BJ (cell line): ENCODE measurements around the gene GSK3A. TPM values are rescaled to one million over a fixed set of nuclear protein-coding genes. Genes with fewer than 3 reads are reported as not detected.

Experiments
- CTCF ChIA-PET: fragments of 350-600 bp; formaldehyde crosslinking; extraction: SDS; loops from one replicate; lab custom pipeline; 2021; ENCODE audit warnings: antibody characterized with exemption, inconsistent platforms; lab: Yijun Ruan, JAX
- POLR2A ChIA-PET: fragments of 300-600 bp; sonication (Branson Sonifier 250); formaldehyde crosslinking; extraction: SDS; loops from one replicate; lab custom pipeline; 2021; ENCODE audit warnings: antibody characterized with exemption; lab: Charles Lee
- DNase-seq: peaks from one replicate; pipeline ENCODE4 v3.0.0-alpha.2; 2011; ENCODE audit warnings: low read depth
- H3K27me3 ChIP-seq: 2 replicates; pipeline ENCODE4 v1.6.0; 2011; ENCODE audit warnings: low read length; ENCODE audit not compliant: control insufficient read depth, insufficient read depth
- H3K36me3 ChIP-seq: 2 replicates; pipeline ENCODE4 v1.5.1; 2011; ENCODE audit warnings: low read length; ENCODE audit not compliant: control insufficient read depth, insufficient read depth
- H3K4me3 ChIP-seq: 2 replicates; pipeline ENCODE4 v1.5.1; 2011; ENCODE audit warnings: low read depth, mild to moderate bottlenecking, control low read depth, low read length
- CTCF ChIP-seq: IDR thresholded peaks from 2 replicates; pipeline ENCODE4 v1.5.1; 2011; ENCODE audit warnings: low read depth, mild to moderate bottlenecking, control low read depth, inconsistent platforms, low read length, moderate library complexity; ENCODE audit not compliant: insufficient read depth
- polyA plus RNA-seq: library from polyadenylated mRNA; depleted of rRNA; stranded (reverse); fragments of >200 nt; gene quantifications from 2 replicates; pipeline ENCODE4 v1.2.3, GENCODE V29; 2011

Gene GSK3A
- polyA plus RNA-seq, 1 experiment, result 36.1 TPM

DNA sequence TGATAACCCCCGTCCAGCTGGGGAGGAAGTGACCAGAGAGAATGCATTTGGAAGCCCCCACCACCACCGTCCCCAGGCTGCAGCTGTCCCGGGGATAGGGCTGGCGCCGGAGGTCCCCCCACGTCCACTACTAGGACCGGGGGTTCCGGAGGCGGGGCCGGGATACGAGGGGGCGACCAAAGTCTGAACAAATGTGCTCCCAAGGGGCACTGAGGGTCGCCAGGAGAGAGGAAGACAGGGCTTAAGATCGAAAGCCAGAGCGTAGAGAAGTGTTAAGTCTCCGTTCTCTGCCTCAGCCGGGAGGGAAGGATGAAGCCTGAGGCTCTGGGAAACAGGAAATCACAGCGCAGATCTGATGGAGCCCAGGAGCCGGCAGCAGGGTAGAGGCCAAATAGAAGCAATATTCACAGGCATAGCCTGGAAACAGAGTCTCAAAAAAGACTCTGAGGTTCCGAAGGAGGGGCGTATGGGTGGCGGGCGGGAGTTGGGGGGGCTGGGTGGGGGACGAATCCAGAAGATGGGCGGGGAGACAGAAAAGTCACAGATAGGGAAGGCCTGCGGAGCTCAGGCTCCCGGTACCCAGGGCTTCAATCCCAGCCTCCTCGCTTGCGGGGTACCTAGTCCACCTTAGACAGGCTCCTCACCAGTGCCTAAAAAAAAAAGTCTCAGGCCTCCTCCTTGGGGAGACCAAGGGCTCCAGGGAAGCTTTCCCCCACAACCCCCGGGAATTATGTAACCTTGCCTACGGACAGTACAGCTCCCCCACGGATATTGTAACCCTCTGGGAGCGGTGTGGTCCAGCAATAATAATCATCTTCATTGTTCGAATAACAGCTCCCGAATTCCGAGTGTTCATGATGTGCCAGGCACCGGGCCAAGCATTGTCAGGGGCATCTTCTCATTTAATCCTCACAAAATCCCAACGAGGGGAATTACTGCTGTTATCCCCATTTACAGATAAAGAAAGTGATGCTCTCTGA, 13.7 kb upstream of the GSK3A start:
- TF ChIP-seq CTCF, result no peak
- no peak for DNase-seq
- ChIA-PET CTCF (interaction anchor here (0.6 to 1.9 kb wide), 6 partner anchors 10 to 148 kb away, joined by 3 to 10 read pairs (median 4); no protein-coding TSS in a partner anchor), POLR2A (interaction anchor here (0.5 kb wide), 1 partner anchor 578 kb away, joined by 5 read pairs; no protein-coding TSS in a partner anchor)
- Histone ChIP-seq H3K4me3 (peak overlapping the region; percentile 100), H3K36me3 (no peaks in the 10 kb centered on the region), H3K27me3 (no peaks in the 10 kb centered on the region)

DNA sequence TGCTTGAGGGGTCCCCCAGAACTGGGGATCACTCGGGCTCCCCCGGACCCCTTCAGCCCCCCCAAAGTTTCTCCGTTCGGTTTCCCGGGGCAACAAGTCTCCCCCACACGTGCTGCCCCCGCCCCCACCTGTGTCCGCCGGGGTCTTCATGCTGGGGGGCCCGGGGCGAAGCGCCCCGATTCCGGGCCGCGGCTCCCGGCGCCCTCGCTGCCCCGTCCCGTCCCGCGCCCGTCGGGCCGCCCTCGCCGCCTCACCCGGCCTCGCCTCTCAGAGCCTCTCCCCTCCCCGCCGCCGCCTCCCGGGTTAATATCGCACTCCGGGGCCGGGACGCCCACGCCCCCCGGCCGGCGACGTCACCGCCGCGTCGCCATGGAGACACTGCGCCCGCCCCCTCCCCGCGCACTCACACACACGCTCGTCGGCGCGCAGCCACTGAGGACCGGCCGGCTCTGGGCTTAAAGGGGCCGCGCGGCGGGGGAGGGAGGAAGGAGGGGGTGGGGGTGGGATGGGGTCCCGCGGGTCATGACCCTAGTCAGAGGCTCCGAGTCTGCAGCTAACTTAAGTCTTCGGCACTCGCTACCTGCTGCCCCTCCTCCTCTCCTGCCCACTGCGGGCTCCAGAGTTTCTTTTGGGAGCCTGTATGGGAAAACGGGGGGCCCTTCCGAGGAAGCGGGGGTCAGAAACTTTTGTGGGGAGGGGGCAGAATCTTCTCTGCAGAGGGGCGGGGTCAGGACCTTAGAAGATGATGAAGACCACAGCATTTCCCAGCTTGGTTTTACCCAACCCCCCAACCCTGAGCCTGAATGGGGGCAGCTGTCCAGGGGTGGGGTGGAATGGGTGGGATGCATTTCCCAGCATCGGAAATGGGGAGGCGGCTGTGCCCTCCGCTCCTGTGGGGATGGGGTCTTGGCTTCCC, 12.7 kb upstream of the GSK3A start, which contains the start of gene ERF:
ERF (minus strand) TSS at position 279 of the 916 bp plus-strand sequence; CDS start at position 150, 129 bp downstream.
- POLR2A ChIA-PET, result no interaction called here
- no peaks in the 10 kb centered on the region for H3K27me3 ChIP-seq
- H3K4me3 ChIP-seq, result peak within 1 kb of the TSS; percentile 100
- TF ChIP-seq CTCF, result no peak
- DNase-seq, result peak; percentile 38
- peaks cover 1% of the 10 kb centered on the region; the same call in 1 of the 2 replicates for H3K36me3 ChIP-seq
- CTCF ChIA-PET, result interaction anchor here (1.1 to 1.9 kb wide), 4 partner anchors 9 to 146 kb away, joined by 3 to 10 read pairs (median 7); no protein-coding TSS in a partner anchor

DNA sequence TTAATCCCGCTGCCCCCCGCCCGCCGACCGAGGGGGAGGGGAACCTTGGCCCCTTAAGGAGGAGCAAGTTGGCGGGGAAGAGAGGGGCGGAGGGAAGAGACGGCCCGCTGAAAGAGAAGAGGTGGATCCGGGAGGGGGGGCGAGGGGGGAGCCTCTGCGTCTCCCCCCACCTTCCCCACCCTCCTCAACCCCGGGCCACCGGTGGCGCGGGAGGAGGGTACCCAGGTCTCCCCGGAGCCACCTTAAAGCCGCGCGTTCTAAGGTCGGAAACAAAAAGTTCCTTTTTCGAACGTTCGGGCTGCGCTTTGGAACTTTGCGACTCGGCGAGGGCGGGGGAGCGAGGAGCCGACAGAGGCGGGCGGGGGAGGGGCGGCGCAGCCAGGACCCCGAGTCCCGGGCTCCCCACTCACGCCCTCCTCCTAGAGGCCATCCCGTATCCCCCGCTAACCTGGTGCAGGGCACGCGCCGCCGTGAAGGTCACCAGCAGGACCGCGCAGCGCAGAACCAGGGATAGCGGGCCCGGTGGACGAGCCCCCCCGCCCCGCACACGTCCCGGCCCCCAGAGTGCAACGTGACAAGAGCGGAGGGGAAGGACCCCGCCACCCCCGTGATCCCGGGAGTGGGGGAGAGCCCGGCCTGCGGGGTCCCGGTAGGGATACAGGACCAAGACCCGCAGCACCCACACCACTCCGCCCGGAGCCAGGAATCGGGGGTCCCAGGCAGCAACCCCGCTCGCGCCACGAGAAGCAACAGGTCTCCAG, 11.9 kb upstream of the GSK3A start:
- Histone ChIP-seq H3K27me3 (no peaks in the 10 kb centered on the region), H3K36me3 (peaks cover 1% of the 10 kb centered on the region), H3K4me3 (peak overlapping the region; percentile 100)
- CTCF ChIA-PET, result no interaction called here
- POLR2A ChIA-PET, result no interaction called here
- TF ChIP-seq CTCF, result no peak
- DNase-seq, result no peak

DNA sequence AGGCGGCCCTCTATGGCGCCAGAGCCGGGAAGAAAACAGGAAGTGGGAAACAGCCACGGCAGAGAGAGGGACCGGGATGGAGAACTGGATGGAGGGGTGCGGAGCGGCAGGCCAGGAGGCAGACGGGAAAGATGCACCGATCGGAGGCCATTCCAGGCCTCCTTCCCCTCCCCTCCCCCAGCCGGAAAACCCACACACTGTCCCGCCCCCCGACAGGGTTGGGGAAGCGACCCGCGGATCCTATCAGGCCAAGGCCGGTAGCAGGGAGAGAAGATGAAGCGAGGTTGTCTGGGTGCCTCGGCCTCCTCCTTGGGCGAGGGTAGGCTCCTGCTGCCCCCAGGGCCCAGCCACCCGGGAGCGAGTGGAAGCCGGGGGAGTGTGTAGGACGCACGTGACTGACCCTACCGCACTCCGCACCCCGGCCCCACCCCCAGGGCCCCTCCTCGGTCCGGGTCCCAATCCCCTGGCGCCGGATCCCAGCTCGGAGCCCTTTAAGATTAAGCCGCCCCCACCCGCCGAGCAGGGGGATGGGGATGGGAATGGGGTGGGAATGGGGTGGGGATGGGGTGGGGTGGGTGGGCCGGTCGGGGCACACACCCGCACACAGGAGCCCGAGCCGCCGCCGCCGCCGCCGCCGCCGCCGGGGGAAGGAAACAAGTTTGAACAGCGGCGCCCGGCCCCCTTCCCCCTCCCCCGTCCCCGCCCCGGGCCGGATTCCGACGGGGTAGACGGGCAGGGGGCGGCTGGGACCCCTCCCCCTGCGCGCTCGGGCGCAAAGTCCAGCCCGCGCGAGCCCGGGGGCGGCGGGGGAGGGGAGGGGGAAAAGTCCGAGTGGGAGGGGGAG, 11.1 kb upstream of the GSK3A start:
- peaks cover 8% of the 10 kb centered on the region for H3K36me3 ChIP-seq
- DNase-seq, result no peak

More for the DNA sequence above, 11.1 kb upstream of the GSK3A start:
- H3K4me3 ChIP-seq, result peak overlapping the region; percentile 100
- TF ChIP-seq CTCF, result no peak
- CTCF ChIA-PET, result interaction anchor here (2.3 kb wide), 1 partner anchor 44 kb away, joined by 8 read pairs; no protein-coding TSS in a partner anchor
- POLR2A ChIA-PET, result no interaction called here
- no peaks in the 10 kb centered on the region for H3K27me3 ChIP-seq
